Psoas muscle (tissue), 8 donors: ENCODE measurements around the gene DRD5. TPM values are rescaled to one million over a fixed set of nuclear protein-coding genes. Genes with fewer than 3 reads are reported as not detected.

Experiments used
- ATAC-seq, 4 donors: fragments of 200-7000 bp; cut with Tn5 transposase; one replicate each; pipeline ENCODE4 v1.9.1; 2020; ENCODE audit warnings: moderate library complexity in 3 of 4, mild to moderate bottlenecking in 2 of 4
- DNase-seq, 2 donors: peaks; one replicate each; pipeline ENCODE4 v3.0.0-alpha.2; 2020
- H3K27ac ChIP-seq: fragments of 200-600 bp; one replicate; pipeline ENCODE4 v1.8.0; 2022
- H3K27me3 ChIP-seq, 3 donors: fragments of 200-600 bp in 1 of 3; one replicate each; pipeline versions ENCODE4 v1.6.1 to v1.8.0; 2013 to 2022; ENCODE audit warnings: low read length in 2 of 3, mild to moderate bottlenecking in 2 of 3, moderate library complexity in 1 of 3; ENCODE audit not compliant: insufficient read depth in 3 of 3
- H3K36me3 ChIP-seq, 2 donors: fragments of 200-600 bp in 1 of 2; one replicate each; pipeline versions ENCODE4 v1.6.1 to v1.8.0; 2013 to 2022; ENCODE audit warnings: low read depth in 1 of 2, mild to moderate bottlenecking in 1 of 2, moderate library complexity in 1 of 2; ENCODE audit not compliant: insufficient read depth in 1 of 2
- H3K4me1 ChIP-seq: fragments of 200-600 bp; one replicate; pipeline ENCODE4 v1.8.0; 2022
- H3K4me3 ChIP-seq: fragments of 200-600 bp; one replicate; pipeline ENCODE4 v1.8.0; 2022; ENCODE audit warnings: mild to moderate bottlenecking
- H3K9me3 ChIP-seq: fragments of 200-600 bp; one replicate; pipeline ENCODE4 v1.8.0; 2022
- CTCF ChIP-seq: fragments of 200-600 bp; IDR thresholded peaks from one replicate; pipeline ENCODE4 v1.8.0; 2022; ENCODE audit warnings: antibody characterized with exemption
- WGBS, 3 donors: extraction: QIAGEN DNeasy Blood & Tissue Kit; methylation state at CpG; one replicate each; pipeline versions ENCODE4 v1.1.6 to v1.1.7; 2013; 5-methylcytosine and 5-hydroxymethylcytosine counted together
- intact Hi-C, 2 donors: fragments of 100-400 bp; cut with DNase I; formaldehyde crosslinking; loops; one replicate each; pipeline versions ENCODE4 v1.11.0 to v1.14.2; 2022
- polyA plus RNA-seq, 3 donors: library from polyadenylated mRNA; stranded (reverse); fragments of 200-250 nt; gene quantifications; one replicate each; pipeline ENCODE4 v1.2.3, GENCODE V29; 2013
- total RNA-seq, 4 donors: library from RNA; stranded (reverse); fragmentation: NEBNext Ultra II Directional in 2 of 4; extraction: Animal tissue kit (Norgen Biotek cat#: 25700) in 2 of 4; gene quantifications; one replicate each; pipeline versions ENCODE4 v1.2.1 to v1.2.4, GENCODE V29; 2021 to 2023
- donor health status: healthy with polysubstance abuse.
- donor health status: DM: no; HTN: no; CAD: no; lungs with moderate emphysema.
- donor health status: Bipolar disorder and iron deficiency.
- donor health status: healthy.
- donor health status: DM: yes; HTN: yes; CAD: no.
- donor health status: DM: no; HTN: no; CAD: no.
- donor health status: DM: no; HTN: no; CAD: no.
- donor health status: DM: yes; HTN: yes; CAD: no.

Gene DRD5
- total and polyA plus RNA-seq, 7 donors: not detected

- WGBS, 3 donors: 89 to 100% (median 98%) methylated on average over 1 of the region's 1 CpG
- Histone ChIP-seq H3K27ac (no peak overlapping the region), H3K4me1 (no peaks in the 10 kb centered on the region), H3K36me3 (no peaks in the 10 kb centered on the region), H3K9me3 (no peaks in the 10 kb centered on the region), H3K27me3 (no peaks in the 10 kb centered on the region), H3K4me3 (no peak overlapping the region)
- TF ChIP-seq CTCF: no peak
- ATAC-seq: no peak
- intact Hi-C loops: no loop called here
- DNase-seq: no peak
These were observed 45.1 kb downstream of the DRD5 start for GRCh38 chr4:9826551-9826950.

DNA sequence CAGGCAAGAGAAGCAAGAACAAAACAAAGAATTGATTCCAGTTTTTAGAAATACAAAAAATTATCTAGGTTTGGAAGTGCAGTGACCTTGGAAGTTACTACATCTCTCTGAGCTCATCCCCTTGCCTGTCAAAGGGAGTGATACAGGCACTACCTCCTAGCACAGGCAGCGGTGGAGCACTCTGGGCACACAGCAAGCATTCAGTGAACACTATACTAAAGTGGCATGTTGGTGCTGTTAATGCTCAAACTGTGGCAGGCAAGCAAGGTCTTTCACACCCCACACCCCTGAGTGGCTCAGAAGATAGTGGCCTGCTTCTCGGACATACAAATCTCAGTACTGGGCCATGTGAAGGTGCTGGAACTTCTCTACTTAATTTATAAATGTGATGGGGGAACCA is 51.2 kb downstream of the DRD5 start:
- no peak for ATAC-seq
- no peaks in the 10 kb centered on the region for H3K4me1 ChIP-seq
- H3K4me3 ChIP-seq: no peak overlapping the region
- H3K9me3 ChIP-seq: no peaks in the 10 kb centered on the region
- no peak overlapping the region for H3K27ac ChIP-seq
- no peaks in the 10 kb centered on the region for H3K27me3 ChIP-seq
- intact Hi-C loops: no loop called here
- DNase-seq: no peak
- WGBS, 3 donors: 89 to 98% (median 94%) methylated on average over 2 of the region's 2 CpGs
- no peaks in the 10 kb centered on the region for H3K36me3 ChIP-seq
- no peak for TF ChIP-seq CTCF

- 65 to 78% (median 71%) methylated on average over 5 of the region's 5 CpGs for WGBS, 3 donors
- ATAC-seq (no peak), DNase-seq (no peak)
- no peaks in the 10 kb centered on the region for H3K9me3 ChIP-seq
- H3K36me3 ChIP-seq: no peaks in the 10 kb centered on the region
- no peak for TF ChIP-seq CTCF
- intact Hi-C loops: no loop called here
- H3K27me3 ChIP-seq: no peaks in the 10 kb centered on the region
- no peak overlapping the region for H3K4me3 ChIP-seq
- no peak overlapping the region for H3K27ac ChIP-seq
- no peaks in the 10 kb centered on the region for H3K4me1 ChIP-seq
These were observed 52.0 kb downstream of the DRD5 start for GRCh38 chr4:9833421-9833820.

Other genes with a start within 250 kb of the DRD5 start
- 1 to 10 TPM in 3 of 4 donors, under 1 TPM in 1; 0.71 to 2.4 (median 1.5) TPM for gene SLC2A9, start 239.9 kb downstream of the DRD5 start, total RNA-seq
- gene SLC2A9, start 239.9 kb downstream of the DRD5 start, polyA plus RNA-seq: 1 to 10 TPM in 1 of 3 donors, under 1 TPM in 2; 0.37 to 2.7 (median 0.52) TPM